ENCODE data around the gene B4GALNT4.

DNA sequence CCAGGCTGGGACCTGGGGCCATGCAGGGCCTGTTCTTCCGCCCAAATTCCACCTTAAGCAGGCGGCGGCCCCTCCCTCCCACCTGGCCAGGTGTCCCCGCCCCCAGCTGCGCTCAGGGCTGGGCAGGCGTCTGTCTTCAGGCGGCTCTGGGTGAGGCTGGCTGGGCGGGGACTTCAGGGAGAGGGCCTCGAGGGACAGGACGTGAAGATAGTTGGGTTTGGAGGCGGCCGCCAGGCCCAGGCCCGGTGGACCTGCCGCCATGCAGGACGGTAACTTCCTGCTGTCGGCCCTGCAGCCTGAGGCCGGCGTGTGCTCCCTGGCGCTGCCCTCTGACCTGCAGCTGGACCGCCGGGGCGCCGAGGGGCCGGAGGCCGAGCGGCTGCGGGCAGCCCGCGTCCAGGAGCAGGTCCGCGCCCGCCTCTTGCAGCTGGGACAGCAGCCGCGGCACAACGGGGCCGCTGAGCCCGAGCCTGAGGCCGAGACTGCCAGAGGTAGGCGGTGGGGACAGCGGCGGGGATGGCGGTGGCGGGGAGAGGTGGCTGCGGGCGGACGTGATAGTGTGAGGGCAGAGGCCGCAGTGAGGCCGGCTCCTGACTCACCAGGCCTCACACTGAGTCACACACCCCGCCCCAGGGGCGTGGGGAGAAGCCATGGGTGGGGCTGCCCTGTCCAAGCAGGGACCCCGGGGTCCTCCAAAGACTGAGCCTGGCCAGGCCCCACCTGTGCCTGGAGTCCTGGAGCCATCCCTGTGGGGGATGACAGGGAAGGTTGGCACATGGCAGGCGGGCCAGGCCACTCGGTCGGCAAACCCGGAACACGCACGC, 24.9 kb downstream of the B4GALNT4 start, which contains the start of gene PKP3:
- TF ChIP-seq, protein P1, sequence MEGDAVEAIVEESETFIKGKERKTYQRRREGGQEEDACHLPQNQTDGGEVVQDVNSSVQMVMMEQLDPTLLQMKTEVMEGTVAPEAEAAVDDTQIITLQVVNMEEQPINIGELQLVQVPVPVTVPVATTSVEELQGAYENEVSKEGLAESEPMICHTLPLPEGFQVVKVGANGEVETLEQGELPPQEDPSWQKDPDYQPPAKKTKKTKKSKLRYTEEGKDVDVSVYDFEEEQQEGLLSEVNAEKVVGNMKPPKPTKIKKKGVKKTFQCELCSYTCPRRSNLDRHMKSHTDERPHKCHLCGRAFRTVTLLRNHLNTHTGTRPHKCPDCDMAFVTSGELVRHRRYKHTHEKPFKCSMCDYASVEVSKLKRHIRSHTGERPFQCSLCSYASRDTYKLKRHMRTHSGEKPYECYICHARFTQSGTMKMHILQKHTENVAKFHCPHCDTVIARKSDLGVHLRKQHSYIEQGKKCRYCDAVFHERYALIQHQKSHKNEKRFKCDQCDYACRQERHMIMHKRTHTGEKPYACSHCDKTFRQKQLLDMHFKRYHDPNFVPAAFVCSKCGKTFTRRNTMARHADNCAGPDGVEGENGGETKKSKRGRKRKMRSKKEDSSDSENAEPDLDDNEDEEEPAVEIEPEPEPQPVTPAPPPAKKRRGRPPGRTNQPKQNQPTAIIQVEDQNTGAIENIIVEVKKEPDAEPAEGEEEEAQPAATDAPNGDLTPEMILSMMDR (conservative IDR thresholded peaks at IDR 0.05 in 1 of 2, IDR thresholded peaks at IDR 0.05 in 1 of 2; ENCODE audit: low read depth in 1 of 2, low read length in 2 of 2), result no peak
- TF ChIP-seq EZH2 (IDR thresholded peaks at IDR 0.05; ENCODE audit: low read length, missing control alignments), result no peak
